HepG2 (cell line): ENCODE measurements around the gene LGALS4. TPM values are rescaled to one million over a fixed set of nuclear protein-coding genes. Genes with fewer than 3 reads are reported as not detected.

Experiments
- ARID4A ChIP-seq: sonication (generic); formaldehyde crosslinking; IDR thresholded peaks from 2 replicates; pipeline ENCODE4 v1.5.0; 2020; ENCODE audit warnings: mild to moderate bottlenecking, missing genetic modification reagents, borderline replicate concordance
- CREM ChIP-seq, 2 experiments: sonication (generic) in 1 of 2; formaldehyde crosslinking in 1 of 2; IDR thresholded peaks; 2 replicates each; pipeline versions ENCODE4 v1.4.0 to v1.6.1; 2016 to 2020; ENCODE audit warnings: antibody characterized with exemption in 1 of 2, mild to moderate bottlenecking in 1 of 2, missing genetic modification reagents in 1 of 2
- GPBP1L1 ChIP-seq: sonication (generic); formaldehyde crosslinking; IDR thresholded peaks from 2 replicates; pipeline ENCODE4 v1.5.0; 2020; ENCODE audit warnings: mild to moderate bottlenecking, missing genetic modification reagents
- KDM1A ChIP-seq: IDR thresholded peaks from 2 replicates; pipeline ENCODE4 v1.6.1; 2016; ENCODE audit warnings: missing compliant biosample characterization
- KDM5A ChIP-seq: fragments of 200-600 bp; sonication (generic); IDR thresholded peaks from 2 replicates; pipeline ENCODE4 v1.7.0; 2018; ENCODE audit warnings: antibody characterized with exemption, mild to moderate bottlenecking, low read length, borderline replicate concordance
- MXI1 ChIP-seq: IDR thresholded peaks from 3 replicates; pipeline ENCODE4 v1.6.1; 2012; ENCODE audit warnings: low read depth, low read length, inconsistent platforms, borderline replicate concordance
- NFATC3 ChIP-seq: sonication (generic); formaldehyde crosslinking; IDR thresholded peaks from 2 replicates; pipeline ENCODE4 v1.5.1; 2020; ENCODE audit warnings: mild to moderate bottlenecking, missing genetic modification reagents
- NR2C2 ChIP-seq: sonication (generic); formaldehyde crosslinking; IDR thresholded peaks from 2 replicates; pipeline ENCODE4 v1.4.0; 2020; ENCODE audit warnings: missing genetic modification reagents, mild to moderate bottlenecking, moderate library complexity, borderline replicate concordance
- RELA ChIP-seq: sonication (generic); formaldehyde crosslinking; IDR thresholded peaks from 2 replicates; pipeline ENCODE4 v1.4.0; 2020; ENCODE audit warnings: missing genetic modification reagents
- SALL1 ChIP-seq: sonication (generic); formaldehyde crosslinking; IDR thresholded peaks from 2 replicates; pipeline ENCODE4 v1.8.0; 2022; ENCODE audit warnings: mild to moderate bottlenecking, missing genetic modification reagents
- ZBTB4 ChIP-seq: sonication (generic); formaldehyde crosslinking; IDR thresholded peaks from 2 replicates; pipeline ENCODE4 v1.4.0; 2020; ENCODE audit warnings: missing genetic modification reagents, mild to moderate bottlenecking, borderline replicate concordance
- ZNF543 ChIP-seq: sonication (generic); formaldehyde crosslinking; IDR thresholded peaks from 2 replicates; pipeline ENCODE4 v1.4.0; 2020; ENCODE audit warnings: mild to moderate bottlenecking, missing genetic modification reagents
- ZNF564 ChIP-seq: sonication (generic); formaldehyde crosslinking; IDR thresholded peaks from 2 replicates; pipeline ENCODE4 v1.8.1; 2023; ENCODE audit warnings: mild to moderate bottlenecking, missing genetic modification reagents
- ZNF589 ChIP-seq: sonication (generic); formaldehyde crosslinking; conservative IDR thresholded peaks from 2 replicates; pipeline ENCODE4 v1.8.0; 2022; ENCODE audit warnings: mild to moderate bottlenecking, moderate library complexity, missing genetic modification reagents
- polyA plus RNA-seq, 8 experiments: library from polyadenylated mRNA; depleted of rRNA in 3 of 8; stranded (reverse) in 7 of 8; unstranded in 1 of 8; fragments of >200 nt; fragmentation: Illumina TruSeq in 4 of 8; extraction: Trizol in 4 of 8; gene quantifications; 2 replicates each; pipeline versions ENCODE4 v1.2.1 to v1.2.3, GENCODE V29; 2011 to 2016; ENCODE audit warnings: low read depth in 4 of 8, missing spikeins in 1 of 8, mixed read lengths in 1 of 8; ENCODE audit not compliant: insufficient read depth in 1 of 8
- total RNA-seq, 5 experiments: library from RNA; depleted of rRNA; stranded (reverse); fragments of >200 nt; fragmentation: Illumina TruSeq; extraction: Trizol; gene quantifications; 2 replicates each; pipeline ENCODE4 v1.2.3, GENCODE V29; 2016; ENCODE audit warnings: low read depth in 1 of 5
- TF ChIP-seq, protein P1 (sequence below): sonication (generic); formaldehyde crosslinking; conservative IDR thresholded peaks from 2 replicates; pipeline ENCODE4 v1.8.1; 2023; ENCODE audit warnings: missing genetic modification reagents

Gene LGALS4
- total and polyA plus RNA-seq, 2 of the 13 experiments (the other 11 are each of a cell fraction or from before 2014, with no cell fraction given) = 0.24 to 0.71 TPM

- TF ChIP-seq ZBTB4 (no peak), NFATC3 (no peak), KDM1A (CRISPR knock-in tag) (no peak), GPBP1L1 (no peak), SALL1 (CRISPR knock-in tag) (0 out of 2 replicates have a peak, but pooled peaks have one; percentile 9), ZNF543 (no peak), ZNF589 (CRISPR knock-in tag) (no peak), RELA (CRISPR knock-in tag) (no peak), NR2C2 (peak; percentile 75), KDM5A (0 out of 2 replicates have a peak, but pooled peaks have one; percentile 30), CREM (IDR thresholded peaks at IDR 0.05) (peak; percentile 97), CREM (CRISPR knock-in tag; IDR thresholded peaks at IDR 0.05) (peak; percentile 47), ARID4A (CRISPR knock-in tag) (no peak), MXI1 (no peak; the same call in 2 of the 3 replicates), ZNF564 (CRISPR knock-in tag) (no peak)
- TF ChIP-seq, protein P1, sequence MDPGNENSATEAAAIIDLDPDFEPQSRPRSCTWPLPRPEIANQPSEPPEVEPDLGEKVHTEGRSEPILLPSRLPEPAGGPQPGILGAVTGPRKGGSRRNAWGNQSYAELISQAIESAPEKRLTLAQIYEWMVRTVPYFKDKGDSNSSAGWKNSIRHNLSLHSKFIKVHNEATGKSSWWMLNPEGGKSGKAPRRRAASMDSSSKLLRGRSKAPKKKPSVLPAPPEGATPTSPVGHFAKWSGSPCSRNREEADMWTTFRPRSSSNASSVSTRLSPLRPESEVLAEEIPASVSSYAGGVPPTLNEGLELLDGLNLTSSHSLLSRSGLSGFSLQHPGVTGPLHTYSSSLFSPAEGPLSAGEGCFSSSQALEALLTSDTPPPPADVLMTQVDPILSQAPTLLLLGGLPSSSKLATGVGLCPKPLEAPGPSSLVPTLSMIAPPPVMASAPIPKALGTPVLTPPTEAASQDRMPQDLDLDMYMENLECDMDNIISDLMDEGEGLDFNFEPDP (CRISPR knock-in tag) = no peak
These were observed 37.2 kb upstream of the LGALS4 start, which contains the start of gene HNRNPL (continued) for GRCh38 chr19:38849860-38850435.
